GOT3 (cell line): ENCODE results near the gene TMEM200B.
"Not testable (repeated sequence)": the region's sequence is repeated elsewhere in the genome, so short reads cannot be mapped to it uniquely, and the experiment has no call there.

ENCODE experiments used
- DNase-seq: peaks from one replicate; lab custom pipeline; 2025; ENCODE audit warnings: mixed read lengths; lab: John Stamatoyannopoulos, UW

Gene TMEM200B

DNA sequence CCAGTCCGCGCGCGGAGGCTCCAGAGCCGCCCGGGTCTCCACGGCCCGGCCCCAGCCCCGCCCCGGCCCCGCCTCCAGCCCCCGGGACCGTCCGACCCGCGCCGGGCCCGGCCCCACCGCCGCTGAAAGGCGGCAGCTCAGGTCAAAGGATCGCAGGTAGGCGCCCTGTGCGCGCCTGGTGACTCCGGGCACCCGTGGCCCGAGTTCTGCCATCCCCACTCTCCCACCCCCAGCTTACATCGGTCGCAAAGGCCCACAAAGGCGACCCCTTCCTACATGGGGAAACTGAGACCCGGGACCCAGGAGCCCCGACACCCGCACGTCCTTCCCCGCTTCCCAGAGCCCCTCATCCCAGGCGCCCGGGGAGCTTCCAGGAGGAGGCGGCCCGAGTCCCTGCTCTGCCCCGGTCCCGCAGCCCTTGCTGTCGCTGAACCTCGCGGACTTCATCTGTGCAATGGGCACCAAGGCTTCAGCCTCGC is at the start of gene TMEM200B:
TSS of gene TMEM200B (minus strand) at position 17 of the 479 bp plus-strand sequence. CDS start 2,075 bp downstream, outside the sequence.
- no peak for DNase-seq

DNA sequence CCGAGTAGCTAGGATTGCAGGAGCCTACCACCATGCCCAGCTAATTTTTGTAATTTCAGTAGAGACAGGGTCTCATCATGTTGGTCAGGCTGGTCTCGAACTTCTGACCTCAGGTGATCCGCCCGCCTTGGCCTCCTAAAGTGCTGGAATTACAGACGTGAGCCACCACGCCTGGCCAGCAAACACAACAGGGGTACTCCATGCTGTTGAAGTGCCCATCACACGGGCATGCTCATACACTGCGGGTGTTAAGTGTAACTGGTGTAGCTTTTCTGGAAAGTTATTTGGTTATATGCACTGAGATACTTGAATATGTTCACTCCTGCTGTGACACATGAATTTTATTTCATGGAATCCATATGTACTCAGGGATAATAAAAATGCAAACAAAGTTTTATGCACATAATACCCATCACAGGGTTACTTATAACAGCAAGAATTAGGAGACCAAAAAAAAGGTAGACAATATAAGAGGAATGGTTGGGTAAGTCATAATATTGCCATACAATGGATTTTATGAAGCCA is 48.8 kb upstream of the TMEM200B start:
- no peak for DNase-seq

DNA sequence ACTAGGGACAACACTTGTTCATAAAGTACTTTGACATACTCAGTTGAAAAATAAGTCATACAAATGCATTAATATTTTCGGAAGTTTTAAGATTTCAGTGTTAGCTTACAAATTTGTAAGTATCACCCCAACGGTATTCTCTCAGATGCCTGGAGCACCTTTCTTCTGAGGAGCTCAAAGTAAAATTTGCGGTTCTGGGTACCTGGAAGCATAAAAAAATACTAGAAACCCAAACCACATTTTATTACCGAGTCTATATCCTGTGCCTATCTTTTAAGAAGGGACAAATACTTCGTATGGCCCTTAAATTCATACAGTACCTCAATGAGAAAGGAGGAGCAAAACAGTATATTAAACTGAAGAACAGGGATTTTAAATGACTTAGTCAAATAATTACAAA is 47.8 kb upstream of the TMEM200B start:
- no peak for DNase-seq

DNA sequence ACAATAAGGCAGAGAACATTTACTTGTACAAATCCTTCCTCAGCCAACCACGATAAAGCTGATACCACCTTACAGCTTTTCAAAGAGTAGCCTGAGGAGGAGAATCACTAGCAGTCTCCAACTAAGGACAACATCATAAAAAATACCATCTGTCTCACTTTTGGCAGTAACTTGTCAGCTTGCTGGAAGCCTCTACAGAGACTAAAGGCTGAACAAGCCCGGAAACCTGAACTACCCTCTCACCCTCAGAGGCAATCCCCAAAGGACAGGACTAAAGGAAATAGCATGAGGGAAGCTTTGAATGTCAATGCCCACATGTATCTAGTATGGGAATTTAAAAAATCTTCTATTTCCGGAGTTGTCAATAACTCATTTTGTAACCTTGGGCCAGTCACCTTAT is 47.4 kb upstream of the TMEM200B start:
- DNase-seq: no peak

DNA sequence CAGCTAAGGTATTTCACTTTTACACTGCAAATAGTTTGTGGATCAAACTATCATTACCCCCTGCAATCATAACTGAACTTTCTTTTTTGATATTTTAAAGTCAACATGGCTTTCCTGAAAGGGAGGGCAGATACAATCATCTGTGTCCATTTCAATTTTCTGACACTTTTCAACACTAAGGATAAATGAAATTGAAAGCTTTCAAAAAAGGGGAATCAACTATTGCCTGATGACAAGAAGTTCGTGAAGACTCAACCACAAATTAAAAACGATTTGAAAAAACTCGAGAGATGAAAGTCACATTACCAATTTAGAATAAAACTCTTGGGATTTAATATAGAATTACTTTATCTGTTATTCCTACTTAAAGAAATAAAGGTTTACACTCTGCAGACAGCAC is 46.3 kb upstream of the TMEM200B start:
- DNase-seq: no peak

DNA sequence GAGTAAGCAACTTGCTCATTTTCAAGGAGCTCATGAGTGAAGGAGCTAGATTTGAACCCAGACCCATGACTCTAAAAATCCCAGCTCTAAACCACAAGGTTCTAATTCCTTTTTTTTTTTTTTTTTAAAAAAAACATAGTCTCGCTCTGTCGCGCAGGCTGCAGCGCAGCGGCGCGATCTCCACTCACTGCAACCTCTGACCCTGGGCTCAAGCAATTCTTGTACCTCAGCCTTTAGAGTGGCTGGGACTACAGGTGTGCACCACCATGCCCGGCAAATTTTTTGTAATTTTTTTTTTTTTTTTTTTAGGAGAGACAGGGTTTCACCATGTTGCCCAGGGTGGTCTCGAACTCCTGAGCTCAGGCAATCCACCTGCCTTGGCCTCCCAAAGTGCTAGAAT is 44.2 kb upstream of the TMEM200B start:
- no peak for DNase-seq

DNA sequence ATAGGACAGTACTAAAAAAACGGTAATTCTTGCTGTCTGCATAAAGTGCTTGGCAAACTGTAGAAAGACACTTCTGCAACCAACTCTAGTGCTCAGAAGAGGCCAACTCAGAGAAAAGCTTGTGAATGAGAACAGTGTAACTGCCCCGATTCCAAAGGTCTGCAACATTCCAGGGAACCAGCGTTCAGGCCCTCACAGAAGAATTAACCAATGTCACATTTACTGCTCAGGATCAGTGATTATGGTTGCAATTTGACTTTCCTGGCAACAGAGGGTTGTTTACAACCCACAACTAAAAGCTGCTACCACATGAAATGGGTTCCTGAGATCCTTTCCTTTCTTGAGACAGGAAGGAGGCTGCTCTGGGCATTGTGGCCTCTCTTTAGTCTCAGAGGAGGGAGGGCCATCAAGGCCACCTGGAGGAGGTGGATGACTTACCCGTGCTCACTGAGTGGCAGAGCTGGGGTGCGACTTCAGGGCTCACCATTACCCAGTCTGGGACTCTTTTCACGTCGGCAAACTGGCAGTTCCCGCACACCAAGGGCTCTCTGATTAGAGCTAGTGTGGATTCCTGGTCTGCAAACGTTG is 42.7 kb upstream of the TMEM200B start:
- DNase-seq: no peak

DNA sequence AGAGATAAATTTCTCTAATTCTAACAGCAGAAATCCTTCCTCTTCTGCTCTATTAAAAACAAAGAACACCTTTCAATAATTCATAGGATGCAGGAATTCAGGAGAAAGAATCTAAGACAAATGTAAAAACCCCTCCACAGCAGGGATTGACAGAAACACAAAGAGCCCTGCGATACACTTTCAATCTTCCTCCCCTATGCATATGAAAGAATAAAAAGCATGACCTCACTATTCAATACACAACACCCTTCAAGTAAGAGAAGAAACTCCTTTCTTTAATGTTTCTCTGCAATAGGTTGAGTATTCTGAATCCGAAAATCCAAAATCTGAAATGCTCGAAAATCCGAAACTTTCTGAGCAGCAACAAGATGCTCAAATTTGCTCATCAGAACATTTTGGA is 40.9 kb upstream of the TMEM200B start:
- no peak for DNase-seq

DNA sequence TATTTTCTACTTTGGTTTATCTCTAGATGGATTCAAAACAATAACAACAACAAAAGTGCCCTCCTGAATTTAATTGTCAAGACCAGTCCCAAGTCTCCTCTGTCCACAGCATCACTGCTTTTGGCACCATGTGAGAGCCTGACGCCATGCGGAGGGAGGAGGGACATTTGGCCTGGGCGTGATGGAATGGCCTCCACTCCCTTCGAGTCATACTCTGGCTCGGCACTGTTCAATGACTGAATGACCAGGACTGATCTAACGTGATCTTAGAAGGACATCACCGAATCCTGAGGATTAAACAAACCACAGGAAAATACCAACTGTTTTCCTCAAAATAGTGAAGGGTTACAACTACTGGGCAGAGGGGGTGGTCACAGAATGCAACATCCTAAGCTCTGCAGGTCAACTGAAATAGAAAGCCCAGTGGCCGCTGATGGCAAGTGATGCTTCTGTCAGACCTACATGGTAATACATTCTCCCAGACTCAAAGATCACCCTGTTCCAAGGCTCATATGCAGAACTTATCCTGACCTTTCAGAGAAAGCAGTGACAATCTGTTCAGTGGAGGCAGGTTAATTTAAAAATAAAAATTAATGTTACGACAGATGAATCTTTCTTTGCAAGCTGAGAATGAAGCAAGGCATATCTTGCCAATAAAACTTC is 38.9 kb upstream of the TMEM200B start:
- no peak for DNase-seq

DNA sequence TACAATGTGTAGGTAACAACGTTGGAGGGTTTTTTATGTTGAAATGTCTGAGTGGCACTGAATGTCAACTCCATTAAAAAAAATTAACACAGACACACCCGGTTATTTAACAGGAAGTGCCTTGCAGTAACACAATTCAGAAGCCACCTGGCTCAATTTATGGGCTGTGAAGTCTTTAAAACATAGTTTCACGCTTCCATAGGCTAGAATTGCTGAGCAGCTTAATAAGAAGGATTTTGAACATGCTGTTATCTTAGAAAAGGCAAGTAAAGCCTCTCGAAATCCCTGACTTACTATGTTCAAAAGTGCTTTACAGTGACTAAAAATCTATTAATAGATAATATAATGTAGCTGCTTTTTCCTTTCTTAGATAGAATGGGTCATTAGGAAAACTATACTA is 38.3 kb upstream of the TMEM200B start:
- no peak for DNase-seq

DNA sequence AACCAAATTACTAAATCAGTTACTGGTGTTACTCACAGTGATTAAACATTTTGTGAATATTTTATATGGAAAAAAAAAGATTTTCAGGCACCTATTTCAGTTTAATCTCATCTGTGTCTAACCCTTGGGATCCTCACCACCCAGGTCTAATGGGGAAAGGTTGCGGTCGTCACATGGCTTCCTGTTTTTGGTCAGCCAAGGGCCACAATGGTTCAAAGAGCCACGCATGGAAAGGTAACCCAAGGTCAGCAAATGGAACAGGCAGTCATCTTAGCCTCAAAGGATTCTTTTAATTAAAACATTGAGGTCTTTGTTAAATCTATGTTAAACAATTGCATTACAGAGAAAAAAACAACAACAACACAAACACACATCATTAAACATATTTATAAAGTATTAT is 36.1 kb upstream of the TMEM200B start:
- DNase-seq: no peak

DNA sequence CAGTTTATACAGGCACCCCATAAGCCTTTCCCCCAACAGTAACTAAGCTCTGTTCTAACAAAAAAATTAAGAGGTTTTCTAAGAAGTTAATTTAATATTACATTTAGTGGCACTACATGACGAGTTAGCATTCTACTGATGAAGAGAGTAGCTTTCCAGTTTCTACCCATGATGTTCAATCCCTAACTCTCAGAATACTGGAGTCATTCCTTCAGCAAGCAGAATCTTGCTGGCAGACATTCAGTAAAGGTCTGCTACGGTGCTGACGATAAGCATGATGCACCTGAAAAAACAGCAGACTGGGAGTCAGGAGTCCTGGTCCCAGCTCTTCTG is 33.5 kb upstream of the TMEM200B start:
- DNase-seq: no peak

DNA sequence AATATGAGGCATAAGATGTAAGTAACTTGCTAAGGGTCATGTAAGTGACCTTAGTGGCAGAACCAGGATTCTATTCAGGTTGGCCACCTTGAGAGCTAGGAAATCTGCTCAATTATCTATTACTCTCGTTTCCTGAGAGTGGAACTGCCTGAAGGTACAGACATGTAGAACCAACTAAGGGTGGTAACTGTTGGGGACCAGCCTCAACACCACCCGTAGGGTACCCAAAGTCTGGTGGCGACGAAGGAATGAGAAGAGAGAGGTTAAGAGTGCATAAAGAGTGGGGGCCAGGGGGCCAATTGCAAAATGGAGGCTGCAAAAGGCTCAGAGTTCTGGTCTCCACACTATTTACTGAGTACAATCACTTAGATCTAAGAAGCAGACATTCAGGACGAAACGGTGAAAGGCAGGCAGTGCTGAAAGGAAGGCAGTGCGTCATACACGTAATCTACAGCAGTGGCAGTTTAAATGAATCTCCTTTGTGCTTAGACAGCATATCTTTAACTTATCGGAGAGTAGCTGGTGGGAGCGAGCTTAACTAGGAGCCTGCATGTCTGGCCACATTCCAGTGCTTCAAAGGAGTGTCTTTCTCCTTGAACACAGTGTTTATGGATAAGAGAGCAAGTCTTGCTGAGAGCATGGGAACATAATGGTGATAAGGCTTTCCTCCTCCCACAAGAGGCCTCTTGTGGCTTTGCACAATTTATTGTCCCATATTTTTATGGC is 33.0 kb upstream of the TMEM200B start:
- DNase-seq: no peak

DNA sequence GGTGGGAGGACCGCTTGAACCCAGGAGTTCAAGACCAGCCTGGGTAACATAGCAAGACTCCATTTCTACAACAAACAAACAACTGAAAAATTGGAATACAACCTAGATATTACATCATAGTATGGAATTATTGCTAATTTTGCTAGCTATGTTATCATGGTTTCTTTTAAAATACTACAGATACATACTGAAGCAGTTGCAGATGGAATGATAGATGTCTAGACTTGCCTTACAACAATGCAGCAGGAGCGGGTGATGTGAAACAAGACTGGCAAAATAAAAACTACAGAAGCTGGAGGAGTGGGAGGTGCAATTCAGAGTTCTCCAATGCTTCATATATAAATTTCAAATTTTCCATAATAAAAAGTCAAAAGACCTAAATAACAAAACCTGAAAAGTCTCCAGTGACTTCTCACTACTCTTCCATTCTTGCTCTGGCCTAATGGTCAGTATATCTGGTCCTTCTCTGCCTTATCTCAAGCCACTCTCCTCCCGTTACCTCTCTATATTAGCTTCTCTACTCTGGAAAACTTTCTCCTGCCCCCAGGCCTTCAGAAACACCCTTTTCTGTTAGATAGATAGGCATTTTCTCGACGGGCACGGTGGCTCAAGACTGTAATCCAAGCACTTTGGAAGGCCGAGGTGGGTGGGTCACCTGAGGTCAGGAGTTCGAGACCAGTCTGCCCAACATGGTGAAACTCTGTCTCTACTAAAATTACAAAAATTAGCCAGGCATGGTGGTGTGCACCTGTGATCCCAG is 28.5 kb upstream of the TMEM200B start:
- DNase-seq: no peak

DNA sequence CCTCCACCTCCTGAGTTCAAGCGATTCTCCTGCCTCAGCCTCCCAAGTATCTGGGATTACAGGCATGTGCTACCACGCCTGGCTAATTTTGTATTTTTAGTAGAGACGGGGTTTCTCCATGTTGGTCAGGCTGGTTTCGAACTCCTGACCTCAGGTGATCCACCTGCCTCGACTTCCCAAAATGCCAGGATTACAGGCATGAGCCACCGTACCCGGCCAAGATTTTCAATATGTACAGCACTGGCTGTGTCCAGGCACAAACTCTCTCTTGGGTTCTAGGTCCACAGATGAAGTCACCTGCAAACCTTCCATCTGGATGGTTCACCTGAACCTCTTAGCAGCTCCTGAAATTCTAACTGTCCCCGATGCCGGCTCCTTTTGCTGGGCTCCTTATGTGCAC is 26.6 kb upstream of the TMEM200B start:
- not testable (repeated sequence) for DNase-seq

DNA sequence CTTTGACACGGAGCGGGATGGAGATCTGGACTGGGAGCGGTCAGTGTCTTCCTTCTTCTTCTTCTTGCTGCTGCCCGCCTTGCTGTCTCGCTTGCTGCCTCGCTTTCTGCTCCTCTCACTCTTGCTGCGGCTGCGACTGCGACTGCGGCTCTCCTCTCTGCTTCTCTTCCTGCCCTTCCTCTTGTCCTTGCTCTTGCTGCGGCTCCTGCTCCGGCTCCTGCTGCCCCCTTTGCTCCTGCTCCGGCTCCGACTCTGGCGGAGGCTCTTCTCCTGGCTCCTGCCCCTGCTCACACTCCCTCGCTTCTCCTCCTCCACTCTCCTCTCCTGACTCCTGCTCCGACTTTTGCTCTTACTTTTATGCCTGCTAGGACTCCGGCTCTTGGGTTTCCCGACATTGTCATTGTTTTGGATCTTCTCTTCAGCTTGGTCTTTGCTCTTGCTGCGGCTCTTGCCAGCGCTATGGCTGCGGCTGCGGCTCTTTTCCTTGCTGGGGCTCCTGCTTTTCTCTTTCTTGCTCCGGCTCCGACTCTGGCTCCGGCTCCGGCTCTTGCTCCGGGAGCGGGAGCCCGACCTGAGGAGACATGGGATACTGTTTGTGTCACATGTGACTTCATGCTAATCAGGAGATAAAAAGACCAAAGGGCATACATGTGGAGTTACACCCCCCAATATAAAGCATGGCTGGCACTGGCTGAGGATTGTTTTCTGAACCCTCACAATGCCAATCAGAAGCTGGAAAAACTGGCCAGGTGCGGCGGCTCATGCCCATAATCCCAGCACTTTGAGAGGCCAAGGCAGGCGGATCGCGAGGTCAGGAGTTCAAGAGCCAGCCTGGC is 25.2 kb upstream of the TMEM200B start:
- DNase-seq: no peak

DNA sequence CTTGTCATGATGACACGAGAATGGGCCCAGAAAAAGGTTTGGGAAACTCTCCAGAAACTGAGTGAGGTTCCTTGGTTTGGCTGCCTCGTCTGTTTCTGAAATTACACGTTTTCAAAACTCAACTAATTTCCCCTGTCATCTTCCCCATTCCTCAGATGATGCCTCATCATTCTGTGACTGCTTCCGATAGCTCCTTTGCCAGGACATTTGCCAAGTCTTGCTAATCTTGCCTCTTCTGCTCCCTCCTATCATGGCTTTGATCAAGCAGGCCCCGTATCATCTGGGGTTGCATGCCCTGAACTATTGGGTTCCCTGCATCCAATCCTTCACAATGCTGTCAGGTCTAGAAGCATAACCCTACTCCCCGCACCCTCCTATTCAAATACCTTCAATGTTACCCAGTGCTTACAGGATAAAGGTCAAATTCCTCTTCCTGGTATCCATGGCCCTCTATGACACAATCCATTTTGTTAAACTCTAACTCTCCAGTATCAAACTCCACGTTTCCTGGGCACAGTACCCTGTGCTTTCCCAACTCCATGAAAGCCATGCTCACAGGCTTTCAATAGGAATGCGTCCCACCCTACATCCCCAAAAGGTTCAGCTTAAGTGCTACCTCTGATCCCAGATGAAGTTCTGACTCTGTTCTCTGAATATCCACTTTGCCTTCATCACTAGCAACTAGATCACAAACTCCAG is 22.2 kb upstream of the TMEM200B start:
- no peak for DNase-seq

DNA sequence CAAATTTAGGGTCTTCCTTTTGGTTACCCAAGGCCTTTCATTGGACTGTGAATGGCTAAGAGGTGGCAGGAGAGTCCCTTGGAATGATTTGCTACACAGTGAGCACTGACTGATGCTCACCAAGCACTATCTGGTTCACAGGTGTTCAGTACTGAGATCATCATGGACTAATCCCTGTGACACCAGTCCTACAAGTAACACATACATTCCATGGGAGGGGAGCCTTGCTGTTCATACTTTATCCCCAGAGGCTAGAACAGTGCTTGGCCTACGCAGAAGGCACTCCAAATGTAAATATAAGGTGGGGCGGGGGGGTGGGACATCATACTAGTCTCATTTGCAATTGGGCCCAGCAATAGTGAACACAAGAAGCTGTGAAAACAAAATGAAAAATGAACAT is 20.5 kb upstream of the TMEM200B start:
- DNase-seq: no peak

DNA sequence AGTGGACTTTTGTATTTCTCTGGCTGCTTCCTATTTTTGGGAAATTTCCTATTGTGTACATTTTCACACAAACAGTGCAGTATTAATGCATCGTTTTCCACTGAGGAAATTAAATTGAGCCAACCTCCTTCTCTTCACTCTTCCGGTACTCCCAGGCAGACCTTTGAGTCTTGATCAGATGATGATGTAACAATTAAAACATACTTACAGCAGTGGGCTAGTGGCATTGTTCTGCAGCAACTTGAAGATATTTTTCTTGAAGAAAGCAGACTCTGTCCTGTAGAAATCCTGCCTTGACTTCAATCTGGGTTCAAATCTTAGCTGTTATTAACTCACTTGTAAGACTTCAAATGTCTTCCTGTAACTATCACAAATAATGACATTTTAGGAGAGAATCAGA is 19.0 kb upstream of the TMEM200B start:
- DNase-seq: no peak

DNA sequence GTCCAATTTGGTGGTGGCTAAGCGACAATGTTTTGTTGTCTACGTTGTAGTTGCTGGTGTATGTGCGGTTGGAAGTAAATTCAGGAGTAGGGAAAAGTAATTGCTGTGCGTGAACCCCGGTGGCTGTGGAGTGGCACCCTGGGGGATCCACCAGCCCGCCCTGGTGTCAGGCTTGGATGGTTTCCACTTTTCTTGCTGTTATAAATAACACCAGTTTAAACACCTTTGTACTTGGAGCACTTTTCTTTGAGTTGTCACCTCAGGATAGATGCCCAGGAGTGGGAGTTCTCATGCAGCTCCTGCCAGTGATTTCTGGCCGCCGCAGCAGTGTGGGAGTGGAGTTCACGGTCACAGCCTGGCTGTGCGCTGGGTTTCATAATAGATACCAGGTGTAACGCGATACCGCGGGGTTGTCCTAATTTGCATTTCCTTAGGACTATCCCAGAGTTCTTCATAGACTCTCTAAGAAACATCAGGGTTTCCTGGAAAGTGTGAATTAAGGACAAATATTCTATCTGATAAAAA is 12.8 kb upstream of the TMEM200B start:
- DNase-seq: no peak

DNA sequence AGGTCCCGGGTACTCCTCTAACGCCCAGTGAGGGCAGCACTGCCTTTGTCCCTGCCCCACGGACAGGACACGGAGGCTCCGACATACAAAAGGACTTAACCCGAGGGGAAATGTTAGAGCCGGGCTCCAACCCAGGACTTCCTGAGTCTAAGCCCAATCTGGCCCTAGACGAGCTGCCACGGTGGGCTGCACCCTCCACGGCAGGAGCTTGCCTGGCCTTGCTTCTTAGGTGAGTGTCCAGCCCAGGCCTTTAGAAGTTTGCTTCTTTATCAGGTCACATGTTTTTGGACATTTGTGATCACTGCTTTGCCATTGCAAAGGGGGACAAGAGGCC is 11.0 kb upstream of the TMEM200B start:
- no peak for DNase-seq
